ENCODE results near the gene RBM18.

The RBM18 gene

GRCh38 chr9:122256206-122256605 lies 8.4 kb downstream of the RBM18 start:
- no peak for DNase-seq

- DNase-seq: no peak
Measured at GRCh38 chr9:122254761-122255160, 9.9 kb downstream of the RBM18 start.

GRCh38 chr9:122252796-122253195 lies 11.8 kb downstream of the RBM18 start:
- DNase-seq: no peak

GRCh38 chr9:122251351-122251750 lies 13.3 kb downstream of the RBM18 start:
- no peak for DNase-seq

GRCh38 chr9:122248448-122248865 lies 16.2 kb downstream of the RBM18 start:
- no peak for DNase-seq

GRCh38 chr9:122246666-122247065 lies 18.0 kb downstream of the RBM18 start:
- DNase-seq: no peak

GRCh38 chr9:122244349-122244748 lies 20.3 kb downstream of the RBM18 start:
- no peak for DNase-seq

- no peak for DNase-seq
Measured at GRCh38 chr9:122239722-122240121, 24.9 kb downstream of the RBM18 start.

GRCh38 chr9:122236681-122237080 lies 28.0 kb downstream of the RBM18 start:
- DNase-seq: no peak

GRCh38 chr9:122234022-122234748 lies 30.5 kb downstream of the RBM18 start:
- no peak for DNase-seq

- no peak for DNase-seq
Measured at GRCh38 chr9:122232796-122233306, 31.8 kb downstream of the RBM18 start.

- DNase-seq: no peak
Measured at GRCh38 chr9:122229485-122229837, 35.2 kb downstream of the RBM18 start.

GRCh38 chr9:122228568-122229484 lies 35.8 kb downstream of the RBM18 start, which contains the start of gene LHX6:
LHX6 (minus strand) TSS chr9:122228957; CDS start chr9:122228740, 217 bp downstream.
- DNase-seq: no peak

- DNase-seq: no peak
Measured at GRCh38 chr9:122228191-122228567, 36.5 kb downstream of the RBM18 start.

GRCh38 chr9:122227575-122227900 lies 37.1 kb downstream of the RBM18 start:
- DNase-seq: no peak

- DNase-seq: no peak
Measured at GRCh38 chr9:122226758-122227574, 37.7 kb downstream of the RBM18 start.

- DNase-seq: no peak
Measured at GRCh38 chr9:122226142-122226757, 38.4 kb downstream of the RBM18 start.

GRCh38 chr9:122225312-122226141 lies 39.1 kb downstream of the RBM18 start:
- DNase-seq: no peak

GRCh38 chr9:122223435-122223834 lies 41.2 kb downstream of the RBM18 start:
- DNase-seq: no peak

GRCh38 chr9:122222791-122223190 lies 41.8 kb downstream of the RBM18 start:
- DNase-seq: no peak

GRCh38 chr9:122221183-122221811 lies 43.3 kb downstream of the RBM18 start:
- no peak for DNase-seq
